ENCODE results near the gene LURAP1L. TPM values are rescaled to one million over a fixed set of nuclear protein-coding genes. Genes with fewer than 3 reads are reported as not detected.

Gene LURAP1L, protein sequence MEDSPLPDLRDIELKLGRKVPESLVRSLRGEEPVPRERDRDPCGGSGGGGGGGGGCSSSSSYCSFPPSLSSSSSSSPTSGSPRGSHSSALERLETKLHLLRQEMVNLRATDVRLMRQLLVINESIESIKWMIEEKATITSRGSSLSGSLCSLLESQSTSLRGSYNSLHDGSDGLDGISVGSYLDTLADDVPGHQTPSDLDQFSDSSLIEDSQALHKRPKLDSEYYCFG
- 10 to 100 TPM; 11.4 to 28.8 (median 23.9) TPM for total RNA-seq

DNA sequence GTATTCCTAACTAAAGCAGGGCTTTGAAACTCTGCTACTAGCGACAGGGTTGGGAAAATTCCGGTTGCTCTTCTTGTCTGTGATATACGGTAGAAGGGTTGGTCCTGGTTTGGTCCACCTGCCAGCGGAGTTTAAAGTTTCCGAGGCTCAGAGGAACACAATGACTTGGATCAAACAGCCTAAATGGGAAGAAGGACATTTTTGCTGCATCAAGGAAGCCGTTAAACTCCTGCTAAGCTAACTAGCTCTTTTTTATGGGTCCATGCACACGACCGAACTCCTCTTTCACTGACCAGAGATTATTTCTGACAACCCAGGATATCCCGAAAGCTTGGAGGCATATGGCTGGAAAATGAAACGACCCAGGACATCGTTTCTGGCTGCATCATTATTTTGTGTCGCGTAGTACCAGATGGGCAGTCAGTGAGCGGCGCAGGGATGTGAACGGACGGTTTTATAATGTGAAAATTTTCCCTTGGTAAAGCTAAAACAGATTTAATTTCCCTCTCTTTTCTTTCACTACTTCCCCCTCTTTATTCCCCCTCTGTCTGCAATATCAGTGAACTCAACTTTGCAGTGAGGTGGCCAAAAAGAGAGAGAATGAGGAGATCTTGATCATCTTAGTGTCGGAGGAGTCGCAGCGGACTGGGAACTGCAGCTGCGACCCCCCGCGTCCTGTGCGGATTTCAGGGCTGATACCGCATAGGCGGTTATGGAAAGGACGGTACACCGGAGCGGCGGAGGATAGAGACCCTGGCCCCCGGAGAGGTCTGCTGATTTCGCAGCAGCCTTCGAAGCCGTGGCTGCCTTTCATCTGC lies at the start of gene LURAP1L:
LURAP1L (plus strand) TSS at position 160 of the 818 bp plus-strand sequence. CDS start 696 bp downstream, outside the sequence.
- peak within 1 kb of the TSS; percentile 86 to 94 (median 90) for H3K27ac ChIP-seq (replicated peaks in 1 of 4)
- peak within 1 kb of the TSS; percentile 76 to 89 (median 83) for H3K4me3 ChIP-seq
- no peak for DNase-seq (ENCODE audit: extremely low spot score)
- H3K27me3 ChIP-seq: no peaks in the 10 kb centered on the region
- no peaks in the 10 kb centered on the region for H3K9me3 ChIP-seq
- peaks cover 5 to 38% (median 34%) of the 10 kb centered on the region in 4 donors for H3K4me1 ChIP-seq
- intact Hi-C loops (cut with DNase I): loop anchor here (2.0 to 10.0 kb wide), 4 partner anchors 42 to 310 kb away; no protein-coding TSS in a partner anchor
- H3K36me3 ChIP-seq: no peaks in the 10 kb centered on the region
- WGBS: 1% methylated on average over 30 of the region's 34 CpGs
- TF ChIP-seq POLR2AphosphoS5 (IDR thresholded peaks at IDR 0.05) (peak; percentile 74 to 88), POLR2A (IDR thresholded peaks at IDR 0.05; ENCODE audit: low read depth) (peak; percentile 42), EP300 (IDR thresholded peaks at IDR 0.05) (no peak)
- TF ChIP-seq, protein P1, sequence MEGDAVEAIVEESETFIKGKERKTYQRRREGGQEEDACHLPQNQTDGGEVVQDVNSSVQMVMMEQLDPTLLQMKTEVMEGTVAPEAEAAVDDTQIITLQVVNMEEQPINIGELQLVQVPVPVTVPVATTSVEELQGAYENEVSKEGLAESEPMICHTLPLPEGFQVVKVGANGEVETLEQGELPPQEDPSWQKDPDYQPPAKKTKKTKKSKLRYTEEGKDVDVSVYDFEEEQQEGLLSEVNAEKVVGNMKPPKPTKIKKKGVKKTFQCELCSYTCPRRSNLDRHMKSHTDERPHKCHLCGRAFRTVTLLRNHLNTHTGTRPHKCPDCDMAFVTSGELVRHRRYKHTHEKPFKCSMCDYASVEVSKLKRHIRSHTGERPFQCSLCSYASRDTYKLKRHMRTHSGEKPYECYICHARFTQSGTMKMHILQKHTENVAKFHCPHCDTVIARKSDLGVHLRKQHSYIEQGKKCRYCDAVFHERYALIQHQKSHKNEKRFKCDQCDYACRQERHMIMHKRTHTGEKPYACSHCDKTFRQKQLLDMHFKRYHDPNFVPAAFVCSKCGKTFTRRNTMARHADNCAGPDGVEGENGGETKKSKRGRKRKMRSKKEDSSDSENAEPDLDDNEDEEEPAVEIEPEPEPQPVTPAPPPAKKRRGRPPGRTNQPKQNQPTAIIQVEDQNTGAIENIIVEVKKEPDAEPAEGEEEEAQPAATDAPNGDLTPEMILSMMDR (IDR thresholded peaks at IDR 0.05): no peak

DNA sequence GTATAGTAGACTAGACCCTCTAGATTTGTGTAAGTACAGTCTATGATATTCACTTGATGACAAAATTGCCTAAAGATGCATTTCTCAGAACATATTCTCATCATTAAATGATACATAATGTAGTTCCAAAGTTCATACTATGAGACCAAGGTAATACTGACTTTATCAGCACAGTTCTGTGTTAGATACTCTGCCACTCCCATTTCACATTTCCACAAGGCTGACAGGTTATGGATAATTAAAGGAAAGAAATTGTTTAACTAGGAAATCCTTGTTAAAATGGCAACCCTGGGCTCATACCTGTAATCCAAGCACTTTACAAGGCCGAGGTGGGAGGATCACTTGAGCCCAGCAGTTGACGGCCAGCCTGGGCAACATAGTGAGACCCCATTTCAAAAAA lies 48.0 kb upstream of the LURAP1L start:
- 96% methylated on average over 2 of the region's 2 CpGs for WGBS
- intact Hi-C loops (cut with DNase I): loop anchor here (10.0 kb wide), 1 partner anchor 258 kb away; no protein-coding TSS in a partner anchor
- no peak for DNase-seq (ENCODE audit: extremely low spot score)

DNA sequence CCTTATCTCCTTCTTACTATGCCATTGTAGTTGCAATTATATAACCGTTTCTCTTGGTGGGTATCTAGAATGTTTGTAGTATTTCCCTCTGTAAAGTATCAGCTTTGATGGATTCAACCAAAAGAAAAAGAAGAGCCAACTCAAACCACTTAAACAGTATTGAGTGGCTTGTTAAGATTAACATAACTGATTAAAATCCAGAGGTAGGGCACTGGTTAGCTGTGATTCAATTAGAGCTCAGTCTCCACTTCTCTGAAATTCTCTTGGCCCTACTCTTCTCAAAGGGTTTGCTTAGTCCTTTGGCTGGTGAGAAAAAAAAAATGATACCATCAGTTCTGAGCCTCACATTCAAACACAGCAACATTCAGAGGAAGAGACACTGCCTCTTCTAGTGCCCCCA lies 44.6 kb upstream of the LURAP1L start:
- Histone ChIP-seq H3K27me3 (no peaks in the 10 kb centered on the region), H3K4me1 (no peaks in the 10 kb centered on the region), H3K36me3 (no peaks in the 10 kb centered on the region), H3K27ac (replicated peaks in 1 of 4) (no peak overlapping the region), H3K4me3 (no peak overlapping the region), H3K9me3 (peaks cover 0 to 6% (median 0%) of the 10 kb centered on the region in 4 donors)
- 92% methylated on average over 1 of the region's 1 CpG for WGBS
- intact Hi-C loops (cut with DNase I): no loop called here
- DNase-seq (ENCODE audit: extremely low spot score): no peak
- TF ChIP-seq EP300 (IDR thresholded peaks at IDR 0.05) (no peak), POLR2AphosphoS5 (IDR thresholded peaks at IDR 0.05) (no peak), POLR2A (IDR thresholded peaks at IDR 0.05; ENCODE audit: low read depth) (no peak)
- TF ChIP-seq, protein P1 (IDR thresholded peaks at IDR 0.05): no peak

More for the DNA sequence above, 48.0 kb upstream of the LURAP1L start:
- Histone ChIP-seq H3K36me3 (no peaks in the 10 kb centered on the region), H3K9me3 (no peaks in the 10 kb centered on the region), H3K4me1 (peaks cover 0 to 8% (median 7%) of the 10 kb centered on the region in 4 donors), H3K27me3 (no peaks in the 10 kb centered on the region), H3K27ac (replicated peaks in 1 of 4) (no peak overlapping the region), H3K4me3 (no peak overlapping the region)
- TF ChIP-seq POLR2A (IDR thresholded peaks at IDR 0.05; ENCODE audit: low read depth) (no peak), EP300 (IDR thresholded peaks at IDR 0.05) (no peak), POLR2AphosphoS5 (IDR thresholded peaks at IDR 0.05) (no peak)
- TF ChIP-seq, protein P1 (IDR thresholded peaks at IDR 0.05): no peak

DNA sequence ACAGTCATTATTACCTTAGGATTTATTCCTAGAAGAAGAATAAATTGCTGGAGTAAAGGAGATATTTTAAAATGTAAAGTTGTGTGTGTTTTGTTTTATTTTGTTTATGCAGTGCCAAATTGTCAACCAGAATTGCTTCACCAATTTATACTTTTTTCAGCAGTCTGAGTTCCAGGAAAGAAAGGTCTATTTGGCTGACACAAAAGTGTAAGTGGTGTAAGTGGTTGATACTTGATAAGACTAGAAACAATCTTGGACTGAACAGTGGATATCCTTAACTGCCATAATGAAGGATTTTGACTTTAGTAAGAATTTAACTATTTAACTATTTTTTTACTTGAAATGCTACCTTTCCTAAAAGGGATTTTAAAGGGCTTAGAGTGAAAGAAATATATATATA lies 43.9 kb upstream of the LURAP1L start:
- Histone ChIP-seq H3K27ac (replicated peaks in 1 of 4) (no peak overlapping the region), H3K4me1 (no peaks in the 10 kb centered on the region), H3K36me3 (no peaks in the 10 kb centered on the region), H3K9me3 (peaks cover 0 to 6% (median 0%) of the 10 kb centered on the region in 4 donors), H3K27me3 (no peaks in the 10 kb centered on the region), H3K4me3 (no peak overlapping the region)
- intact Hi-C loops (cut with DNase I): no loop called here
- TF ChIP-seq POLR2A (IDR thresholded peaks at IDR 0.05; ENCODE audit: low read depth) (no peak), POLR2AphosphoS5 (IDR thresholded peaks at IDR 0.05) (no peak), EP300 (IDR thresholded peaks at IDR 0.05) (no peak)
- TF ChIP-seq, protein P1 (IDR thresholded peaks at IDR 0.05): no peak
- no peak for DNase-seq (ENCODE audit: extremely low spot score)
